Ovary (tissue), 3 donors: ENCODE results near the gene CCDC73.

Experiments used
- EP300 ChIP-seq: sonication (generic); formaldehyde crosslinking; IDR thresholded peaks from one replicate; pipeline ENCODE4 v1.6.1; 2017; ENCODE audit warnings: antibody characterized with exemption
- TF ChIP-seq, protein P1 (sequence below), 3 donors: fragments of 450-650 bp in 2 of 3; fragments of 200-600 bp in 1 of 3; IDR thresholded peaks; one replicate each; pipeline versions ENCODE4 v1.5.1 to v1.8.0; 2016 to 2022; ENCODE audit warnings: antibody characterized with exemption in 3 of 3, mild to moderate bottlenecking in 1 of 3
- donor health status: DM: no; HTN: no; CAD: no.

GRCh38 chr11:32827276-32827675, 32.8 kb upstream of the CCDC73 start:
- TF ChIP-seq EP300, result no peak
- TF ChIP-seq, protein P1, sequence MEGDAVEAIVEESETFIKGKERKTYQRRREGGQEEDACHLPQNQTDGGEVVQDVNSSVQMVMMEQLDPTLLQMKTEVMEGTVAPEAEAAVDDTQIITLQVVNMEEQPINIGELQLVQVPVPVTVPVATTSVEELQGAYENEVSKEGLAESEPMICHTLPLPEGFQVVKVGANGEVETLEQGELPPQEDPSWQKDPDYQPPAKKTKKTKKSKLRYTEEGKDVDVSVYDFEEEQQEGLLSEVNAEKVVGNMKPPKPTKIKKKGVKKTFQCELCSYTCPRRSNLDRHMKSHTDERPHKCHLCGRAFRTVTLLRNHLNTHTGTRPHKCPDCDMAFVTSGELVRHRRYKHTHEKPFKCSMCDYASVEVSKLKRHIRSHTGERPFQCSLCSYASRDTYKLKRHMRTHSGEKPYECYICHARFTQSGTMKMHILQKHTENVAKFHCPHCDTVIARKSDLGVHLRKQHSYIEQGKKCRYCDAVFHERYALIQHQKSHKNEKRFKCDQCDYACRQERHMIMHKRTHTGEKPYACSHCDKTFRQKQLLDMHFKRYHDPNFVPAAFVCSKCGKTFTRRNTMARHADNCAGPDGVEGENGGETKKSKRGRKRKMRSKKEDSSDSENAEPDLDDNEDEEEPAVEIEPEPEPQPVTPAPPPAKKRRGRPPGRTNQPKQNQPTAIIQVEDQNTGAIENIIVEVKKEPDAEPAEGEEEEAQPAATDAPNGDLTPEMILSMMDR (IDR thresholded peaks at IDR 0.05), result no peak
